ENCODE results near the gene NUP188.
A peak's percentile ranks its signal among the peaks of the same experiment; 100 is the strongest.
"Not testable (repeated sequence)": the region's sequence is repeated elsewhere in the genome, so short reads cannot be mapped to it uniquely, and the experiment has no call there.

Gene NUP188

GRCh38 chr9:129028192-129028966 lies 80.9 kb downstream of the NUP188 start, which contains the start of gene SH3GLB2:
Gene SH3GLB2 (minus strand): TSS chr9:129028331. CDS start chr9:129028154, 177 bp downstream.
- peak; percentile 57 for DNase-seq (ENCODE audit: low read depth)

GRCh38 chr9:129030191-129030590 lies 82.7 kb downstream of the NUP188 start:
- no peak for TF ChIP-seq CTCF (IDR thresholded peaks at IDR 0.05; ENCODE audit: low read depth, low read length, missing control alignments)
- no peak overlapping the region for H3K4me3 ChIP-seq (ENCODE audit: low read depth, low read length)
- no peak for DNase-seq (ENCODE audit: low read depth)

More at GRCh38 chr9:129028192-129028966, 80.9 kb downstream of the NUP188 start, which contains the start of gene SH3GLB2:
- peak within 1 kb of the TSS; percentile 87 for H3K4me3 ChIP-seq (ENCODE audit: low read depth, low read length)
- peak; percentile 70 for TF ChIP-seq CTCF (IDR thresholded peaks at IDR 0.05; ENCODE audit: low read depth, low read length, missing control alignments)

- TF ChIP-seq CTCF (IDR thresholded peaks at IDR 0.05; ENCODE audit: low read depth, low read length, missing control alignments): no peak
- no peak overlapping the region for H3K4me3 ChIP-seq (ENCODE audit: low read depth, low read length)
- DNase-seq (ENCODE audit: low read depth): no peak
Measured at GRCh38 chr9:129031514-129031913, 84.0 kb downstream of the NUP188 start.

- no peak for TF ChIP-seq CTCF (IDR thresholded peaks at IDR 0.05; ENCODE audit: low read depth, low read length, missing control alignments)
- H3K4me3 ChIP-seq (ENCODE audit: low read depth, low read length): no peak overlapping the region
- DNase-seq (ENCODE audit: low read depth): no peak
Measured at GRCh38 chr9:129032541-129033159, 85.2 kb downstream of the NUP188 start.

GRCh38 chr9:129033216-129033615 lies 85.7 kb downstream of the NUP188 start:
- no peak for TF ChIP-seq CTCF (IDR thresholded peaks at IDR 0.05; ENCODE audit: low read depth, low read length, missing control alignments)
- no peak for DNase-seq (ENCODE audit: low read depth)
- no peak overlapping the region for H3K4me3 ChIP-seq (ENCODE audit: low read depth, low read length)

- not testable (repeated sequence) for DNase-seq (ENCODE audit: low read depth); H3K4me3 ChIP-seq (ENCODE audit: low read depth, low read length)
Measured at GRCh38 chr9:129035838-129036237, 88.3 kb downstream of the NUP188 start.

- DNase-seq (ENCODE audit: low read depth): peak; percentile 97
- H3K4me3 ChIP-seq (ENCODE audit: low read depth, low read length): peak within 1 kb of the TSS; percentile 75
- no peak for TF ChIP-seq CTCF (IDR thresholded peaks at IDR 0.05; ENCODE audit: low read depth, low read length, missing control alignments)
Measured at GRCh38 chr9:129036241-129036922, 88.9 kb downstream of the NUP188 start, which contains the start of gene MIGA2. Gene MIGA2 (plus strand): TSS chr9:129036626. CDS start chr9:129040595, 3,969 bp downstream.
